Kidney (tissue), 14 donors: ENCODE results near the gene MAGI1. TPM values are rescaled to one million over a fixed set of nuclear protein-coding genes. Genes with fewer than 3 reads are reported as not detected.
A peak's percentile ranks its signal among the peaks of the same experiment; 100 is the strongest.

Experiments
- DNase-seq, 5 donors: peaks; one replicate each; pipeline ENCODE4 v3.0.0-alpha.2; 2013 to 2020
- FAIRE-seq: peaks from 2 replicates; lab custom pipeline; 2012; peaks lifted over from hg19 to GRCh38; lab: Jason Lieb, UNC
- H3K27ac ChIP-seq, 2 donors: one replicate each; pipeline ENCODE4 v1.7.0; 2013; ENCODE audit warnings: low read depth in 2 of 2, low read length in 2 of 2, inconsistent platforms in 1 of 2
- H3K27me3 ChIP-seq: one replicate; pipeline ENCODE4 v1.7.1; 2013; ENCODE audit warnings: low read length, inconsistent platforms; ENCODE audit not compliant: control insufficient read depth, insufficient read depth
- H3K36me3 ChIP-seq, 3 donors: one replicate each; pipeline versions ENCODE4 v1.7.0 to v1.7.1; 2013; ENCODE audit warnings: low read length in 3 of 3, control low read depth in 1 of 3, inconsistent platforms in 1 of 3; ENCODE audit not compliant: insufficient read depth in 3 of 3, control insufficient read depth in 2 of 3
- H3K4me1 ChIP-seq, 3 donors: one replicate each; pipeline versions ENCODE4 v1.7.0 to v1.7.1; 2013; ENCODE audit warnings: low read length in 3 of 3, inconsistent platforms in 1 of 3, low read depth in 1 of 3; ENCODE audit not compliant: control insufficient read depth in 2 of 3, insufficient read depth in 2 of 3
- H3K4me3 ChIP-seq, 3 donors: one replicate each; pipeline versions ENCODE4 v1.7.0 to v1.8.1; 2013; ENCODE audit warnings: low read length in 3 of 3, control low read depth in 1 of 3, inconsistent platforms in 1 of 3
- H3K9ac ChIP-seq, 3 donors: one replicate each; pipeline versions ENCODE4 v1.7.0 to v1.7.1; 2013; ENCODE audit warnings: low read length in 3 of 3, control low read depth in 1 of 3, inconsistent platforms in 1 of 3
- H3K9me3 ChIP-seq, 3 donors: one replicate each; pipeline versions ENCODE4 v1.7.0 to v1.7.1; 2013; ENCODE audit warnings: low read length in 3 of 3, control low read depth in 1 of 3, inconsistent platforms in 1 of 3; ENCODE audit not compliant: control insufficient read depth in 2 of 3, insufficient read depth in 1 of 3
- CTCF ChIP-seq: IDR thresholded peaks from 3 replicates; pipeline ENCODE4 v1.5.1; 2012; ENCODE audit warnings: mild to moderate bottlenecking, moderate library complexity, borderline replicate concordance; ENCODE audit not compliant: insufficient read depth; ENCODE audit errors: extremely low read depth
- intact Hi-C: fragments of 100-400 bp; cut with DNase I; formaldehyde crosslinking; loops from one replicate; pipeline ENCODE4 v1.11.1; 2022
- polyA plus RNA-seq: library from polyadenylated mRNA; stranded (reverse); fragments of 350-450 nt; fragmentation: Illumina TruSeq; extraction: RNeasy Lipid Tissue Mini Kit (QIAGEN cat#74804); gene quantifications from one replicate; pipeline ENCODE4 v1.2.3, GENCODE V29; 2014; ENCODE audit warnings: low read depth, low replicate concordance; ENCODE audit not compliant: insufficient read depth
- total RNA-seq: library from RNA; stranded (reverse); fragmentation: NEBNext Ultra II Directional; extraction: Animal tissue kit (Norgen Biotek cat#: 25700); gene quantifications from one replicate; pipeline ENCODE4 v1.2.1, GENCODE V29; 2021
- donor health status: control.
- donor health status: control.
- donor health status: control.
- donor health status: control.
- donor health status: control.
- donor health status: DM: yes; HTN: yes; CAD: no.
- donor health status: Normal renal cell carcinoma (clear cell type).

MAGI1 gene
- total and polyA plus RNA-seq, 2 donors from 2014 or later: 8.2 to 42.8 TPM

GRCh38 chr3:65729555-65729954 lies 309.2 kb downstream of the MAGI1 start:
- H3K36me3 ChIP-seq: no peaks in the 10 kb centered on the region
- H3K27ac ChIP-seq: no peak overlapping the region
- H3K9me3 ChIP-seq: no peaks in the 10 kb centered on the region
- TF ChIP-seq CTCF: no peak
- intact Hi-C loops: no loop called here
- H3K4me3 ChIP-seq: no peak overlapping the region
- DNase-seq: peak in 3 of 5 donors; percentile 46 to 91 (median 80)
- peaks cover 0 to 7% (median 6%) of the 10 kb centered on the region in 3 donors for H3K4me1 ChIP-seq
- peak; percentile 76 for FAIRE-seq
- no peak overlapping the region for H3K9ac ChIP-seq
- no peaks in the 10 kb centered on the region for H3K27me3 ChIP-seq

- intact Hi-C loops: no loop called here
- no peak overlapping the region for H3K9ac ChIP-seq
- H3K27me3 ChIP-seq: no peaks in the 10 kb centered on the region
- H3K27ac ChIP-seq: no peak overlapping the region
- no peaks in the 10 kb centered on the region for H3K36me3 ChIP-seq
- H3K4me1 ChIP-seq: peaks cover 0 to 7% (median 6%) of the 10 kb centered on the region in 3 donors
- no peaks in the 10 kb centered on the region for H3K9me3 ChIP-seq
- no peak for DNase-seq
- H3K4me3 ChIP-seq: no peak overlapping the region
- no peak for TF ChIP-seq CTCF
- FAIRE-seq: no peak
Measured at GRCh38 chr3:65728138-65728537, 310.6 kb downstream of the MAGI1 start.

- Histone ChIP-seq H3K4me3 (no peak overlapping the region), H3K27ac (no peak overlapping the region), H3K36me3 (no peaks in the 10 kb centered on the region), H3K9me3 (no peaks in the 10 kb centered on the region), H3K4me1 (peaks cover 0 to 3% (median 0%) of the 10 kb centered on the region in 3 donors), H3K9ac (no peak overlapping the region), H3K27me3 (no peaks in the 10 kb centered on the region)
- FAIRE-seq (no peak), DNase-seq (peak in 2 of 5 donors; percentile 27 to 48)
- intact Hi-C loops: no loop called here
- TF ChIP-seq CTCF: no peak
Measured at GRCh38 chr3:65723985-65724384, 314.7 kb downstream of the MAGI1 start.

GRCh38 chr3:65723011-65723410 lies 315.7 kb downstream of the MAGI1 start:
- peaks cover 0 to 3% (median 0%) of the 10 kb centered on the region in 3 donors for H3K4me1 ChIP-seq
- H3K4me3 ChIP-seq: no peak overlapping the region
- no peaks in the 10 kb centered on the region for H3K36me3 ChIP-seq
- intact Hi-C loops: no loop called here
- no peak overlapping the region for H3K9ac ChIP-seq
- no peak overlapping the region for H3K27ac ChIP-seq
- no peaks in the 10 kb centered on the region for H3K27me3 ChIP-seq
- FAIRE-seq: no peak
- DNase-seq: no peak
- no peaks in the 10 kb centered on the region for H3K9me3 ChIP-seq
- TF ChIP-seq CTCF: no peak
